ENCODE results near the gene SH3BGR. TPM values are rescaled to one million over a fixed set of nuclear protein-coding genes. Genes with fewer than 3 reads are reported as not detected.

Gene SH3BGR
- total RNA-seq, 1 donor from 2014 or later = 9.9 TPM

DNA sequence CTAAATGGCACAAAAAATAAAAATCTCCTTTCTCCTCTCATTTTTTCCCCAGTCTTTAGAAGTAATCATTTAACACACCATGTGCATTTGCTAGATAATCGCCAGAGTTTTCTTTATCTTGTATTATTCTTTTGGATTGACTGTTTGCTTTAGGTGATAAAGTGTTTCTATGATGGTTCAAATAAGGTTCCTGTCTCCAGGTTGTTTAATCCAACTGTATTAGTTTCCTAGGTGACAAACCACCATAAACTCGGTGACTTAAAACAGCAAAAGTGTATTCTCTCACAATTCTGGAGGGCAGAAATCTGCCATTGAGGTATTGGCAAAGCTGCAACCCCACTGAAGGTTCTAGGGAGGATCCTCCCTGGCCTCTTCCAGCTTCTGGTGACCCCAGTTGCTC lies 109.4 kb downstream of the SH3BGR start:
- H3K27ac Mint-ChIP-seq (ENCODE audit: unreplicated experiment) = no peak overlapping the region

DNA sequence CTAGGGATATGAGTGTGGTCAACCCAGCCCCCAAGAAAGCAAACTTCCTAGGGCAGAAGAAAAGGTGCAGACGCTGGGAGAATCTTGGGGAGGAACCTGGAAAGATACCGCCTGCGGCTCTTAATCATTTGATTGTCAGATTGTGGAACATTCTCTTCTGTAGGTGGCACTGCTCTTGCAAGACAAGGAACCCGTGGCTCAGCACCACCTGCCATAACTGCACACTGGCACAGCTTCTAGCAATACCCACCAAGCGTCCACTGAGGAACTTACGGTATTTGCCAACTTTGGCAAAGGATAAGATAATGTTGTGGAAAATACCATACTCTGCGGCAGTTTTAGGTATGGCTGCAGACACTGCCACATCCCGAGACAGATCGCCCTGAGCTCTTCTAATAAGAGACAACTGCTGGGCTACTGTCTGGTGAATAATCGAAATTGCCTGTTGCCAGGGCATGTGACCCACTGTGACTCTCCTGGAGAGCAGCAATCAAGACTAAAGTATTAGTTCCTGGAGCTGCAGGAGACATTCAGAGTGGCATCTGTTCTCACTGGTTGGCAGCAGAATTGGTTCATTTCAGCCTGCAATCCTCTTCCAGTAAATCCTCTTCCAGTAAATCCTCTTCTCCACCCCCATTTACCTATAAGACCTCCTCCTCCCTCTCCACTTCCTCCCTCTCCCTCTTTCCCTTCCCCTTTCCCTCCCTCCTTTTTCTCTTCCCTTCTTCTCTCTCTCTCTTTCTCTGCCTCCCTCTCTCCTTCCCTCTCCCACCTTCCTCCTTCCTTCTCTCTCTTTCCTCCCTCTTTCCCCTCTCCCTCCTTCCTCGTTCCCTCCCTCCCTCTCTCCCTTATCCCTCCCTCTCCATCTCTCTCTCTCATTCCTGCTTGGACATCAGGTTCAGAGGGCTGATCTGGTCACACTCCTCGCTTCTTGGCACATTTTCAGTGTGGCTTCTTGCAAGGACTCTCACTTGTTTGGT lies 111.3 kb downstream of the SH3BGR start:
- DNase-seq (ENCODE audit: low read depth) = no peak
- Histone ChIP-seq H4K20me1 (ENCODE audit: insufficient read depth, low read length) (no peaks in the 10 kb centered on the region), H3K4me3 (ENCODE audit: insufficient read depth, low read depth, low read length) (no peak overlapping the region), H3K79me2 (ENCODE audit: insufficient read depth, low read length) (no peaks in the 10 kb centered on the region), H3K9ac (ENCODE audit: low read length) (no peak overlapping the region), H3K4me2 (ENCODE audit: low read length) (no peak overlapping the region), H3K27ac (ENCODE audit: low read depth, low read length) (no peak overlapping the region), H3K36me3 (ENCODE audit: insufficient read depth, low read length) (no peaks in the 10 kb centered on the region), H3K27me3 (ENCODE audit: insufficient read depth, low read length) (peaks cover 4% of the 10 kb centered on the region), H2AFZ (ENCODE audit: low read depth, low read length) (no peak overlapping the region), H3K4me1 (ENCODE audit: insufficient read depth, low read length) (no peaks in the 10 kb centered on the region), H3K9me3 (ENCODE audit: insufficient read depth, low read depth, low read length) (no peaks in the 10 kb centered on the region)
- no peaks in the 10 kb centered on the region for H3K4me1 Mint-ChIP-seq (ENCODE audit: low read depth, unreplicated experiment)
- TF ChIP-seq, protein P1, sequence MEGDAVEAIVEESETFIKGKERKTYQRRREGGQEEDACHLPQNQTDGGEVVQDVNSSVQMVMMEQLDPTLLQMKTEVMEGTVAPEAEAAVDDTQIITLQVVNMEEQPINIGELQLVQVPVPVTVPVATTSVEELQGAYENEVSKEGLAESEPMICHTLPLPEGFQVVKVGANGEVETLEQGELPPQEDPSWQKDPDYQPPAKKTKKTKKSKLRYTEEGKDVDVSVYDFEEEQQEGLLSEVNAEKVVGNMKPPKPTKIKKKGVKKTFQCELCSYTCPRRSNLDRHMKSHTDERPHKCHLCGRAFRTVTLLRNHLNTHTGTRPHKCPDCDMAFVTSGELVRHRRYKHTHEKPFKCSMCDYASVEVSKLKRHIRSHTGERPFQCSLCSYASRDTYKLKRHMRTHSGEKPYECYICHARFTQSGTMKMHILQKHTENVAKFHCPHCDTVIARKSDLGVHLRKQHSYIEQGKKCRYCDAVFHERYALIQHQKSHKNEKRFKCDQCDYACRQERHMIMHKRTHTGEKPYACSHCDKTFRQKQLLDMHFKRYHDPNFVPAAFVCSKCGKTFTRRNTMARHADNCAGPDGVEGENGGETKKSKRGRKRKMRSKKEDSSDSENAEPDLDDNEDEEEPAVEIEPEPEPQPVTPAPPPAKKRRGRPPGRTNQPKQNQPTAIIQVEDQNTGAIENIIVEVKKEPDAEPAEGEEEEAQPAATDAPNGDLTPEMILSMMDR (IDR thresholded peaks at IDR 0.05; ENCODE audit: insufficient read depth, low read depth, low read length) = no peak
- TF ChIP-seq EZH2 (IDR thresholded peaks at IDR 0.05; ENCODE audit: insufficient read depth, low read length) = no peak
- H3K27me3 Mint-ChIP-seq (ENCODE audit: low read depth, unreplicated experiment) = peaks cover 11% of the 10 kb centered on the region
- peaks cover 4% of the 10 kb centered on the region for H3K9me3 Mint-ChIP-seq (ENCODE audit: unreplicated experiment)
- H3K4me3 Mint-ChIP-seq (ENCODE audit: unreplicated experiment) = no peak overlapping the region
- H3K27ac Mint-ChIP-seq (ENCODE audit: unreplicated experiment) = no peak overlapping the region
- no peaks in the 10 kb centered on the region for H3K36me3 Mint-ChIP-seq (ENCODE audit: low read depth, unreplicated experiment)
- FAIRE-seq = no peak

More for the DNA sequence above, 109.4 kb downstream of the SH3BGR start:
- Histone ChIP-seq H3K4me3 (ENCODE audit: insufficient read depth, low read depth, low read length) (no peak overlapping the region), H3K27ac (ENCODE audit: low read depth, low read length) (no peak overlapping the region), H4K20me1 (ENCODE audit: insufficient read depth, low read length) (no peaks in the 10 kb centered on the region), H2AFZ (ENCODE audit: low read depth, low read length) (no peak overlapping the region), H3K27me3 (ENCODE audit: insufficient read depth, low read length) (peaks cover 4% of the 10 kb centered on the region), H3K9ac (ENCODE audit: low read length) (no peak overlapping the region), H3K9me3 (ENCODE audit: insufficient read depth, low read depth, low read length) (no peaks in the 10 kb centered on the region), H3K79me2 (ENCODE audit: insufficient read depth, low read length) (no peaks in the 10 kb centered on the region), H3K4me2 (ENCODE audit: low read length) (no peak overlapping the region), H3K36me3 (ENCODE audit: insufficient read depth, low read length) (no peaks in the 10 kb centered on the region), H3K4me1 (ENCODE audit: insufficient read depth, low read length) (no peaks in the 10 kb centered on the region)
- Mint-ChIP-seq H3K4me3 (ENCODE audit: unreplicated experiment) (no peak overlapping the region), H3K36me3 (ENCODE audit: low read depth, unreplicated experiment) (no peaks in the 10 kb centered on the region), H3K27me3 (ENCODE audit: low read depth, unreplicated experiment) (peaks cover 11% of the 10 kb centered on the region), H3K4me1 (ENCODE audit: low read depth, unreplicated experiment) (no peaks in the 10 kb centered on the region), H3K9me3 (ENCODE audit: unreplicated experiment) (peaks cover 4% of the 10 kb centered on the region)
- no peak for FAIRE-seq
- TF ChIP-seq EZH2 (IDR thresholded peaks at IDR 0.05; ENCODE audit: insufficient read depth, low read length) = no peak
- TF ChIP-seq, protein P1 (IDR thresholded peaks at IDR 0.05; ENCODE audit: insufficient read depth, low read depth, low read length) = no peak
- no peak for DNase-seq (ENCODE audit: low read depth)

DNA sequence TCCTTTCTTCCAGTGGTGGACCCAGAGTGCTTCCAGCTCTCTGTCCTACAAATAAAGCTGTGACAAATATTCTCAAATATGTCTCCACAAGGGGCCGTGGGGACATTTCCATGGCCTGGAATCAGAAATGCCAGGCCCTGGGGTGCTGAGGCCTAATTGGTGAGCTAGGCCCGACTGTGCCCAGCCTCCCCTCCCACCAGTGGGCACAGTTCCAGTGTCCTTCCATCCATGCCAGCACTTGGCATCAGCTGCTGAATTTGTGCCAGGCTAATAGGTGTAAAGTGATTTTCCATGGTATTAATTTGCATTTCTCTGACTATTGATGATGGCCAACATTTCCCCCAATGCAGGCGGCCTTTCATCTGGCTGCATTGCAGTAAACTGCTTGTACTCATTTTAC lies 112.4 kb downstream of the SH3BGR start:
- DNase-seq (ENCODE audit: low read depth) (no peak), FAIRE-seq (no peak)
- no peak overlapping the region for H3K4me2 ChIP-seq (ENCODE audit: low read length)
- no peaks in the 10 kb centered on the region for H4K20me1 ChIP-seq (ENCODE audit: insufficient read depth, low read length)
- H3K4me1 Mint-ChIP-seq (ENCODE audit: low read depth, unreplicated experiment) = no peaks in the 10 kb centered on the region
- no peak overlapping the region for H3K27ac Mint-ChIP-seq (ENCODE audit: unreplicated experiment)
- H3K36me3 ChIP-seq (ENCODE audit: insufficient read depth, low read length) = no peaks in the 10 kb centered on the region
- H3K36me3 Mint-ChIP-seq (ENCODE audit: low read depth, unreplicated experiment) = no peaks in the 10 kb centered on the region
- H2AFZ ChIP-seq (ENCODE audit: low read depth, low read length) = no peak overlapping the region
- no peaks in the 10 kb centered on the region for H3K9me3 ChIP-seq (ENCODE audit: insufficient read depth, low read depth, low read length)
- no peak overlapping the region for H3K9ac ChIP-seq (ENCODE audit: low read length)
- peaks cover 4% of the 10 kb centered on the region for H3K27me3 ChIP-seq (ENCODE audit: insufficient read depth, low read length)
- peaks cover 11% of the 10 kb centered on the region for H3K27me3 Mint-ChIP-seq (ENCODE audit: low read depth, unreplicated experiment)
- H3K4me1 ChIP-seq (ENCODE audit: insufficient read depth, low read length) = no peaks in the 10 kb centered on the region
- H3K27ac ChIP-seq (ENCODE audit: low read depth, low read length) = no peak overlapping the region
- H3K79me2 ChIP-seq (ENCODE audit: insufficient read depth, low read length) = no peaks in the 10 kb centered on the region
- H3K4me3 Mint-ChIP-seq (ENCODE audit: unreplicated experiment) = no peak overlapping the region
- H3K9me3 Mint-ChIP-seq (ENCODE audit: unreplicated experiment) = peaks cover 4% of the 10 kb centered on the region
- no peak for TF ChIP-seq EZH2 (IDR thresholded peaks at IDR 0.05; ENCODE audit: insufficient read depth, low read length)
- TF ChIP-seq, protein P1 (IDR thresholded peaks at IDR 0.05; ENCODE audit: insufficient read depth, low read depth, low read length) = no peak
- H3K4me3 ChIP-seq (ENCODE audit: insufficient read depth, low read depth, low read length) = no peak overlapping the region
